Fibroblast of the aortic adventitia (primary cell): Measurements from ENCODE around the gene TYR. TPM values are rescaled to one million over a fixed set of nuclear protein-coding genes. Genes with fewer than 3 reads are reported as not detected.
"Not testable (repeated sequence)": the region's sequence is repeated elsewhere in the genome, so short reads cannot be mapped to it uniquely, and the experiment has no call there.

ENCODE experiments used
- DNase-seq: peaks from one replicate; pipeline ENCODE4 v3.0.0-alpha.2; 2010; ENCODE audit warnings: low read depth
- H3K4me3 ChIP-seq: 2 replicates; pipeline ENCODE4 v1.5.1; 2011; ENCODE audit warnings: low read depth, mild to moderate bottlenecking, control low read depth, low read length, moderate library complexity
- total RNA-seq: library from RNA; depleted of rRNA; stranded (reverse); fragments of >200 nt; gene quantifications from 2 replicates; pipeline ENCODE4 v1.2.3, GENCODE V29; 2012; ENCODE audit warnings: low replicate concordance
- TF ChIP-seq, protein P1 (sequence below): IDR thresholded peaks from 2 replicates; pipeline ENCODE4 v1.5.1; 2011; ENCODE audit warnings: mild to moderate bottlenecking, low read length, control low read depth, inconsistent platforms; ENCODE audit not compliant: insufficient read depth

The TYR gene
- total RNA-seq, 1 donor = not detected

DNA sequence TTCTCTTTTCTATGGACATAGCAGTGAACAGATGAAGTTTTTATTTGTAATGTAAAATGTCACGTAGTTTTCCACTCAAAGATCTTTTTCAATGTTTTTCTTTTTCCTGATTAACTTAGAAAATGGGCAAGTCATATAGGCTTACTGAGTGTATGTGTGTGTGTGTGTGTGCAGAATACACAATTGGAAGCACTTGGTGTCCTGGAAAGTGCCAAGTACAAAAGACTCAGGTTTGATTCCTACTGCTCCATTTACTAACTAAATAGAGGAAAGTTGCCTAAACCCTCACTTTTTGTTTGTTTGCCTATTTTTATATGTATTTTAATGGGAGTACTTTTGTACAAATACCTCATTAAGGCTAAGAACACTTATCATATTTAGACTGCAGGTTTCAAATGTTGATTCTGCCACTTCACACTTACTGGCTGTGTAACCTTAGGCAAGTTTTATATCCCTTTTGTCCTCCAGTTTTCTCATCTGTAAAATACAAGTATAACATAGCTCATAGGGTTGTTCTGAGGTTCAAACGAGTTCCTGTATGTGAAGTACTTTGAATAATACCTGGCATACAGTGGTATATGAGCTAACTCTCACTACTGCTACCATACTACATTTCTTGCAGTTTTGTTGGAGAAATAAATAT is 90.1 kb downstream of the TYR start:
- TF ChIP-seq, protein P1, sequence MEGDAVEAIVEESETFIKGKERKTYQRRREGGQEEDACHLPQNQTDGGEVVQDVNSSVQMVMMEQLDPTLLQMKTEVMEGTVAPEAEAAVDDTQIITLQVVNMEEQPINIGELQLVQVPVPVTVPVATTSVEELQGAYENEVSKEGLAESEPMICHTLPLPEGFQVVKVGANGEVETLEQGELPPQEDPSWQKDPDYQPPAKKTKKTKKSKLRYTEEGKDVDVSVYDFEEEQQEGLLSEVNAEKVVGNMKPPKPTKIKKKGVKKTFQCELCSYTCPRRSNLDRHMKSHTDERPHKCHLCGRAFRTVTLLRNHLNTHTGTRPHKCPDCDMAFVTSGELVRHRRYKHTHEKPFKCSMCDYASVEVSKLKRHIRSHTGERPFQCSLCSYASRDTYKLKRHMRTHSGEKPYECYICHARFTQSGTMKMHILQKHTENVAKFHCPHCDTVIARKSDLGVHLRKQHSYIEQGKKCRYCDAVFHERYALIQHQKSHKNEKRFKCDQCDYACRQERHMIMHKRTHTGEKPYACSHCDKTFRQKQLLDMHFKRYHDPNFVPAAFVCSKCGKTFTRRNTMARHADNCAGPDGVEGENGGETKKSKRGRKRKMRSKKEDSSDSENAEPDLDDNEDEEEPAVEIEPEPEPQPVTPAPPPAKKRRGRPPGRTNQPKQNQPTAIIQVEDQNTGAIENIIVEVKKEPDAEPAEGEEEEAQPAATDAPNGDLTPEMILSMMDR = no peak
- no peak overlapping the region for H3K4me3 ChIP-seq
- DNase-seq = no peak

GRCh38 chr11:89272540-89273088 is 94.9 kb downstream of the TYR start:
- DNase-seq, H3K4me3 ChIP-seq: not testable (repeated sequence)

GRCh38 chr11:89273220-89273619 is 95.5 kb downstream of the TYR start:
- not testable (repeated sequence) for DNase-seq, H3K4me3 ChIP-seq

GRCh38 chr11:89275966-89276365 is 98.3 kb downstream of the TYR start:
- no peak overlapping the region for H3K4me3 ChIP-seq
- no peak for DNase-seq
- TF ChIP-seq, protein P1 = no peak

GRCh38 chr11:89279176-89279575 is 101.5 kb downstream of the TYR start:
- no peak for DNase-seq
- no peak overlapping the region for H3K4me3 ChIP-seq
- TF ChIP-seq, protein P1 = no peak

GRCh38 chr11:89281032-89281677 is 103.5 kb downstream of the TYR start:
- not testable (repeated sequence) for H3K4me3 ChIP-seq, DNase-seq

- not testable (repeated sequence) for H3K4me3 ChIP-seq, DNase-seq
Measured at GRCh38 chr11:89286601-89287000, 108.9 kb downstream of the TYR start.

DNA sequence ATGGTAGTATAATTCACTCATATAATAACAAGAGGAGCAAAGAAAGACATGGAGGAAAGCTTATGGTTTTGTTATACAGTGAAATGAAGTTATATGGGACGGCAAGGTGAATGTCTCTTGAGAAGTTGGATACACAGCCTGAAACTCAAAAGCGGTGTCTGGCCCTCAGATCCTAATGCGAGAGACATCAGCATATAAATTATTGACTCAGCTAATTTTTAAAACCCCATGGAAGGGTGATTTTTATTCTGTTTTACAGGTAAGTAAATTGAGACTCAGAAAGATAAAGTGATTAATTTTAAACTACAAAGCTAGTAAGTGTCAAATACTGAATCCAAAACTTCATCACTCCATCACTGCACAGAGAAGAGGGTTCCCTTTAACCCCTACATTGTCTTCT is 110.3 kb downstream of the TYR start:
- DNase-seq = not testable (repeated sequence)

GRCh38 chr11:89293965-89294679 is 116.4 kb downstream of the TYR start:
- DNase-seq = peak; percentile 11
- TF ChIP-seq, protein P1 = no peak
- no peak overlapping the region for H3K4me3 ChIP-seq

More for the DNA sequence above, 110.3 kb downstream of the TYR start:
- not testable (repeated sequence) for H3K4me3 ChIP-seq

DNA sequence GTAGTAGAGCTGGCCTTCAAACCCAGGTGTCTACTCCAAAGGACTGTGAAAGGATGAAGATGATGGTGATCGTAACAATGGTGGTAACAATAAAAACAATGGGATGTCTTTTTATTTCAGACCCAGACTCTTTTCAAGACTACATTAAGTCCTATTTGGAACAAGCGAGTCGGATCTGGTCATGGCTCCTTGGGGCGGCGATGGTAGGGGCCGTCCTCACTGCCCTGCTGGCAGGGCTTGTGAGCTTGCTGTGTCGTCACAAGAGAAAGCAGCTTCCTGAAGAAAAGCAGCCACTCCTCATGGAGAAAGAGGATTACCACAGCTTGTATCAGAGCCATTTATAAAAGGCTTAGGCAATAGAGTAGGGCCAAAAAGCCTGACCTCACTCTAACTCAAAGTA is 117.3 kb downstream of the TYR start:
- not testable (repeated sequence) for DNase-seq, H3K4me3 ChIP-seq

DNA sequence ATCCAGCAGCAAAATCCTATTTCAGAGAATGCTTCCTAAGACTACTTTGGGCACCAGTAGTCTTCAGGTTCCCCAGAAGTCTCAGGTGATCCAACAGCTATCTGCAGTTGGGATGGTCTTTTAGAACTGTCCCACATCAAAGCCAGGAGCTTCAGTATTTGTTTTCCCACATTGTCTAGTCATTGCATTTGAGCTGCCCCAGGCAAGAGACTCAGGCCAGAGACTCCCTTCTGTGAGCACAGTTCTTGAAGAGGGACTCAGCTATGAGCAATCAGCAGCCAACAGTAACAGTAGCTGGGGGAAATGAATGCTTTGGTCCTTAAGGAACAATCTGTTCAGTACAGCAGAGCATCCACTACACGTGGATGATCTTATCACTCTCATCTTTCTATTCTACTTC is 125.4 kb downstream of the TYR start:
- DNase-seq, H3K4me3 ChIP-seq: not testable (repeated sequence)

DNA sequence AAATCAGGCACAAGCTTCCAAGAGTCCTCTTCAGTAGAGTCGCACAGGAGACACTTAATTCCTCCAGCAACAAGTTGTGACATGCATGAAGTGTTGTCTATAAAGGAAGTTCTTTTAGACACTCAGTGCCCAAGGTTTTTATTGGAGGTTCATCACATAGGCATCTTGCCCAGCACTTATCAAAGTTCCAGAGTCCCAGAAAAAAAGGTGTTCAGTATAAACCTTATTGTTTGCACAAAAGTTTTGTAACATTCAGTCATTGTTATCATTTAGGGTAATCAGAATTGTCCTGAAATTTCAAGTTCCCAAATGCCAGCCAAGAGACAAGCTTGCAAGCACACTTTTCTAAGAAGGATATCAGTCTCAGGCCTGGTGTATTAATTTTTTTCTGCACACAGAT is 130.6 kb downstream of the TYR start:
- not testable (repeated sequence) for DNase-seq, H3K4me3 ChIP-seq

DNA sequence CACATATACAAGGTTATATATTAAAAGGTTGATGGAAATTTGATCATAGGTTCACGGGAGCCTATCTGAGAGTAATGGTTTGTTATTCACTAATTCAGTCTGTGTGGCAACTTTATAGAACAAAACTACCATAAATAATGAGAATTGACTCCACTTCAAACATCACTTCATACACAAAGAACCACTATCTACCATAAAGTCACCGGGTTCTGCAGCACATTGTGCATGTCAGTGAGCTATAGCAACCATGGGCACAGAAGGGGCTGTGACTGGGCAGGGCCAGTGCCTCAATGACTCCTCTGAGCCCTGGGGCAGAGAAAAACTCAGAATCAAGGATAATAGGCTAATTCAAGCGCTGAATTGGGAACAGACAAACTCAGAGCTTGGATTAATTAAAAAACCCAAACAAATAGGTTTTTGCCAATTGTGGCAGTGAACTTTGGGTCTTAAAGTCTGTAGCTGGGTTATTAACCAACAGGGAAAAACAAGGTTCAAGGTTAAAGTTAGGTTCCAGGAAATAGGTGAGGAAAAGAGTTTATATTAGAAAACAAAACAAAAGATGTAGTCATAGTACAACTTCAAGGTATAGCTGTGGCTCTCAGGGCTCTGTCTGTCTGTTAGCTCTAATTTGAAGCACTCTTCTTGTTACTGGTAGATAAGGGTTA is 131.8 kb downstream of the TYR start:
- not testable (repeated sequence) for H3K4me3 ChIP-seq, DNase-seq
